Loucy (cell line): ENCODE data around the gene SCN3B.

Experiments used
- EZH2phosphoT487 ChIP-seq: fragments of 200-600 bp; IDR thresholded peaks from 2 replicates; pipeline ENCODE4 v1.6.1; 2018; ENCODE audit warnings: antibody characterized with exemption, mild to moderate bottlenecking, moderate library complexity, borderline replicate concordance
- TF ChIP-seq, protein P1 (sequence below): fragments of 200-600 bp; sonication (generic); conservative IDR thresholded peaks from 2 replicates; pipeline ENCODE4 v1.5.1; 2014; ENCODE audit warnings: mild to moderate bottlenecking, antibody characterized with exemption, low read length

DNA sequence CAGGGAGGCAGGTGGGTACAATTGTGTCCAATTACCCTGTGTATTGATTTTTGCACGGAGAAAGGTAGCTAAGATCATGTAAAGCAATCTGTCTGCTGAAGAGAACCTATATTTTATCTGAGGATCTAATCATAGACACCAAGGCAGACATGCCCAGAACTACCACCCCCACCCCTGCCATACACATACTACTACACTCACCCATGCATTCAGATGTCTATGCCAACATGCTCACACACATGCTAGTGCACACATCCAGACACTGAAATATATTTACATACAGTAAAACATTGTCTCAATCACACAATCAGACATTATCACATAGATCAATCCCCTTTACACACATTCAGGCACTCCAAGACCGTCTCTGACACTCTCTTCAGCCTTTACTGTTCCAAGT lies 1.8 kb downstream of the SCN3B start:
- TF ChIP-seq, protein P1, sequence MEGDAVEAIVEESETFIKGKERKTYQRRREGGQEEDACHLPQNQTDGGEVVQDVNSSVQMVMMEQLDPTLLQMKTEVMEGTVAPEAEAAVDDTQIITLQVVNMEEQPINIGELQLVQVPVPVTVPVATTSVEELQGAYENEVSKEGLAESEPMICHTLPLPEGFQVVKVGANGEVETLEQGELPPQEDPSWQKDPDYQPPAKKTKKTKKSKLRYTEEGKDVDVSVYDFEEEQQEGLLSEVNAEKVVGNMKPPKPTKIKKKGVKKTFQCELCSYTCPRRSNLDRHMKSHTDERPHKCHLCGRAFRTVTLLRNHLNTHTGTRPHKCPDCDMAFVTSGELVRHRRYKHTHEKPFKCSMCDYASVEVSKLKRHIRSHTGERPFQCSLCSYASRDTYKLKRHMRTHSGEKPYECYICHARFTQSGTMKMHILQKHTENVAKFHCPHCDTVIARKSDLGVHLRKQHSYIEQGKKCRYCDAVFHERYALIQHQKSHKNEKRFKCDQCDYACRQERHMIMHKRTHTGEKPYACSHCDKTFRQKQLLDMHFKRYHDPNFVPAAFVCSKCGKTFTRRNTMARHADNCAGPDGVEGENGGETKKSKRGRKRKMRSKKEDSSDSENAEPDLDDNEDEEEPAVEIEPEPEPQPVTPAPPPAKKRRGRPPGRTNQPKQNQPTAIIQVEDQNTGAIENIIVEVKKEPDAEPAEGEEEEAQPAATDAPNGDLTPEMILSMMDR: no peak
- TF ChIP-seq EZH2phosphoT487: no peak
